Caco-2 (cell line): Measurements from ENCODE around the gene XPOT. TPM values are rescaled to one million over a fixed set of nuclear protein-coding genes. Genes with fewer than 3 reads are reported as not detected.

Experiments
- BruUV-seq: library from RNA; stranded (reverse); fragments of 400-500 nt; replicated peaks from 2 replicates; lab custom pipeline; 2021; lab: Mats Ljungman, UMichigan
- CTCF ChIA-PET: fragments of 300-600 bp; sonication (Branson Sonifier 250); formaldehyde crosslinking; loops from one replicate; lab custom pipeline; 2022; ENCODE audit warnings: antibody characterized with exemption; lab: Charles Lee
- POLR2A ChIA-PET: fragments of 300-600 bp; sonication (Branson Sonifier 250); formaldehyde crosslinking; loops from one replicate; lab custom pipeline; 2022; ENCODE audit warnings: antibody characterized with exemption; lab: Charles Lee
- DNase-seq, 2 experiments: peaks; one replicate each; pipeline versions ENCODE4 v3.0.0 to v3.0.0-alpha.2; 2020 to 2022
- H3K27me3 ChIP-seq: replicated peaks from 2 replicates; pipeline ENCODE4 v1.6.0; 2011; ENCODE audit warnings: low read length; ENCODE audit not compliant: control insufficient read depth, insufficient read depth
- H3K36me3 ChIP-seq: 2 replicates; pipeline ENCODE4 v1.5.1; 2011; ENCODE audit warnings: low read length; ENCODE audit not compliant: control insufficient read depth, insufficient read depth
- H3K4me1 ChIP-seq: fragments of 250-450 bp; sonication (Bioruptor Pico); 2 replicates; pipeline ENCODE4 v1.5.1; 2020; ENCODE audit warnings: mild to moderate bottlenecking
- H3K4me3 ChIP-seq: 2 replicates; pipeline ENCODE4 v1.5.1; 2011; ENCODE audit warnings: low read depth, mild to moderate bottlenecking, control low read depth, low read length
- H3K9me3 ChIP-seq: fragments of 250-450 bp; sonication (Bioruptor Pico); 2 replicates; pipeline ENCODE4 v1.5.1; 2020; ENCODE audit warnings: mild to moderate bottlenecking, moderate library complexity
- H3K27ac Mint-ChIP-seq: one replicate; pipeline ENCODE4 v1.8.0; 2022; ENCODE audit warnings: mixed read lengths; ENCODE audit not compliant: unreplicated experiment
- H3K27me3 Mint-ChIP-seq: one replicate; pipeline ENCODE4 v1.8.0; 2022; ENCODE audit warnings: mixed read lengths; ENCODE audit not compliant: insufficient read depth, unreplicated experiment
- H3K36me3 Mint-ChIP-seq: one replicate; pipeline ENCODE4 v1.8.0; 2022; ENCODE audit warnings: mild to moderate bottlenecking, mixed read lengths; ENCODE audit not compliant: insufficient read depth, unreplicated experiment
- H3K4me1 Mint-ChIP-seq: one replicate; pipeline ENCODE4 v1.8.0; 2022; ENCODE audit warnings: low read depth, mixed read lengths; ENCODE audit not compliant: unreplicated experiment
- H3K4me3 Mint-ChIP-seq: one replicate; pipeline ENCODE4 v1.8.0; 2022; ENCODE audit warnings: mild to moderate bottlenecking, moderate library complexity, mixed read lengths; ENCODE audit not compliant: unreplicated experiment
- H3K9me3 Mint-ChIP-seq: one replicate; pipeline ENCODE4 v1.8.0; 2022; ENCODE audit warnings: mixed read lengths; ENCODE audit not compliant: unreplicated experiment
- intact Hi-C: fragments of 100-400 bp; cut with micrococcal nuclease; formaldehyde crosslinking; loops from one replicate; pipeline ENCODE4 v1.10.0; 2022; ENCODE audit not compliant: unreplicated experiment
- total RNA-seq: library from RNA; stranded (reverse); gene quantifications from 2 replicates; pipeline ENCODE4 v1.2.3, GENCODE V29; 2022
- TF ChIP-seq, protein P1 (sequence below), 2 experiments: fragments of 200-600 bp in 1 of 2; IDR thresholded peaks; 1 replicate in 1 of 2; 2 replicates in 1 of 2; pipeline versions ENCODE4 v1.5.1 to v1.8.0; 2011 to 2022; ENCODE audit warnings: antibody characterized with exemption in 1 of 2, control low read depth in 1 of 2, inconsistent platforms in 1 of 2, low read depth in 1 of 2, low read length in 1 of 2, mild to moderate bottlenecking in 1 of 2, moderate library complexity in 1 of 2; ENCODE audit not compliant: insufficient read depth in 1 of 2, severe bottlenecking in 1 of 2, unreplicated experiment in 1 of 2

Gene XPOT
- total RNA-seq, 1 experiment from 2014 or later = 174 TPM

DNA sequence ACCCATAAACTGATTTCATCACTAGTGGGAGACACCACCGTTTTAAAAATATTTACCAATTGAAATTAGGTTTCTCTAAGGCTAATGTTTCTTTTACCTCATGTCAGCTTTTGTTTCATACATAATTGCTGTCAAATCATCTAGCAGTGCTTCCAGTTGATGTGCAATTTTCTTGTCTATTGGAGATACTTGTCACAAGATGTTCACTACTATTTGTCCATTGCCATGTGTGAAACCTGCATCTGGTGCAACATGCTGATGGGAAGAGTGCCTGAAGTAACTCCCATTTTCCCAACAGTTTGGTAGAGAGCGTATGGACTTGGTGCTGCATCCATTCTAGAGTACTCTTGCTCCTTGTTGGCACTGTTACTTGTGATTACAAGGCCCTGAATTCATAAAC is 9.7 kb downstream of the XPOT start:
- no peak overlapping the region for H3K4me3 ChIP-seq
- intact Hi-C loops = no loop called here
- peaks cover 3% of the 10 kb centered on the region for H3K36me3 ChIP-seq
- Mint-ChIP-seq H3K27ac (no peak overlapping the region), H3K27me3 (no peaks in the 10 kb centered on the region), H3K36me3 (peaks cover 85% of the 10 kb centered on the region), H3K4me3 (no peak overlapping the region), H3K9me3 (no peaks in the 10 kb centered on the region), H3K4me1 (no peaks in the 10 kb centered on the region)
- H3K27me3 ChIP-seq = no peaks in the 10 kb centered on the region
- BruUV-seq = no TSS peak
- no peaks in the 10 kb centered on the region for H3K9me3 ChIP-seq
- ChIA-PET POLR2A (no interaction called here), CTCF (no interaction called here)
- no peak for DNase-seq
- no peaks in the 10 kb centered on the region for H3K4me1 ChIP-seq
- TF ChIP-seq, protein P1, sequence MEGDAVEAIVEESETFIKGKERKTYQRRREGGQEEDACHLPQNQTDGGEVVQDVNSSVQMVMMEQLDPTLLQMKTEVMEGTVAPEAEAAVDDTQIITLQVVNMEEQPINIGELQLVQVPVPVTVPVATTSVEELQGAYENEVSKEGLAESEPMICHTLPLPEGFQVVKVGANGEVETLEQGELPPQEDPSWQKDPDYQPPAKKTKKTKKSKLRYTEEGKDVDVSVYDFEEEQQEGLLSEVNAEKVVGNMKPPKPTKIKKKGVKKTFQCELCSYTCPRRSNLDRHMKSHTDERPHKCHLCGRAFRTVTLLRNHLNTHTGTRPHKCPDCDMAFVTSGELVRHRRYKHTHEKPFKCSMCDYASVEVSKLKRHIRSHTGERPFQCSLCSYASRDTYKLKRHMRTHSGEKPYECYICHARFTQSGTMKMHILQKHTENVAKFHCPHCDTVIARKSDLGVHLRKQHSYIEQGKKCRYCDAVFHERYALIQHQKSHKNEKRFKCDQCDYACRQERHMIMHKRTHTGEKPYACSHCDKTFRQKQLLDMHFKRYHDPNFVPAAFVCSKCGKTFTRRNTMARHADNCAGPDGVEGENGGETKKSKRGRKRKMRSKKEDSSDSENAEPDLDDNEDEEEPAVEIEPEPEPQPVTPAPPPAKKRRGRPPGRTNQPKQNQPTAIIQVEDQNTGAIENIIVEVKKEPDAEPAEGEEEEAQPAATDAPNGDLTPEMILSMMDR (IDR thresholded peaks at IDR 0.05; ENCODE audit: insufficient read depth in 1 of 2, low read depth in 1 of 2, low read length in 1 of 2, severe bottlenecking in 1 of 2, unreplicated experiment in 1 of 2) = no peak

DNA sequence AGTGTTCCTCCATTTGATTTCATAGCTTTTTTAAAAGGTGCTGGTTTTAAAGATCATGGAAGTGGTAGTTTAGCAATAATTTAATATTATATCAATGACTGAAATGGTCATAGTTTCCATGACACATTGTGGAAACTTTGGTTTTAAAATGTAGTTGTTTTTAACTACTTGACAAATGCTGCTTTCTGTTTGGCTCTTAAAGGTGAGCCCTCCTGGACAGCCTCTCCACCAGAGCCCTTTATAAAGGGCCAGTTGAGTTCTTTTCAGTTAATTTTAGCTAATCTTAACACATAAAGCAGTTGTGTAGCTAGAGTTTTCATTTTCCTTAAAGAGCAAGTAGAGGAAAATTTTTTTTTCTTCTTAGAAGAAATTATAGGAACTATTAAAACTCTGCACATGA is 14.0 kb downstream of the XPOT start:
- no peak overlapping the region for H3K4me3 ChIP-seq
- Mint-ChIP-seq H3K27me3 (no peaks in the 10 kb centered on the region), H3K27ac (no peak overlapping the region), H3K4me3 (no peak overlapping the region), H3K9me3 (no peaks in the 10 kb centered on the region), H3K4me1 (no peaks in the 10 kb centered on the region), H3K36me3 (peaks cover 87% of the 10 kb centered on the region)
- H3K36me3 ChIP-seq = no peaks in the 10 kb centered on the region; the same call in none of the 2 replicates
- CTCF ChIA-PET = no interaction called here
- no peak for DNase-seq
- TF ChIP-seq, protein P1 (IDR thresholded peaks at IDR 0.05; ENCODE audit: insufficient read depth in 1 of 2, low read depth in 1 of 2, low read length in 1 of 2, severe bottlenecking in 1 of 2, unreplicated experiment in 1 of 2) = no peak
- no peaks in the 10 kb centered on the region for H3K9me3 ChIP-seq
- BruUV-seq = no TSS peak
- POLR2A ChIA-PET = no interaction called here
- H3K4me1 ChIP-seq = no peaks in the 10 kb centered on the region
- intact Hi-C loops = no loop called here
- no peaks in the 10 kb centered on the region for H3K27me3 ChIP-seq

DNA sequence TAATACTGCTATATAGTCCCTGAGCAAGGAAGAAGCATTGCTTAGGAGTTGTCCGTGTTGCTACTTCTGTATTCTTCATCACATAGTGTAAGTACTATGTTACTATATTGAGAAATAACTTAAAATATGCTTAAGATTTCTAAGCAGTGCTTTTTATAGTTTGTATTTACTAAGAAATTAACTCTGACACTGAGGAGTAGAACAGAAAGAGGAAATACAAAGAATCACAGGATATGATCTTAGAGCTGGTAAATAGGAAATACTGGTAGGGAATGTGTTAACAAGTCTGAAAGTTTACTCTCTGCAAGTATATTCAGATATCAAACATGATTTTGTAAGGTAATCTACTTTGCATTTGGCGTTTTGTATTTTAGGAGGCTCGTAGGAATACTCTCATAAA is 15.5 kb downstream of the XPOT start:
- no peaks in the 10 kb centered on the region for H3K27me3 ChIP-seq
- peaks cover 93% of the 10 kb centered on the region for H3K36me3 Mint-ChIP-seq
- no peaks in the 10 kb centered on the region for H3K4me1 Mint-ChIP-seq
- no peaks in the 10 kb centered on the region; the same call in 1 of the 2 replicates for H3K36me3 ChIP-seq
- no peak overlapping the region for H3K4me3 Mint-ChIP-seq
- no peaks in the 10 kb centered on the region for H3K27me3 Mint-ChIP-seq
- H3K9me3 Mint-ChIP-seq = no peaks in the 10 kb centered on the region
- no TSS peak for BruUV-seq
- ChIA-PET CTCF (no interaction called here), POLR2A (no interaction called here)
- intact Hi-C loops = no loop called here
- no peak overlapping the region for H3K27ac Mint-ChIP-seq
- no peaks in the 10 kb centered on the region for H3K4me1 ChIP-seq
- H3K9me3 ChIP-seq = no peaks in the 10 kb centered on the region
- no peak for DNase-seq
- TF ChIP-seq, protein P1 (IDR thresholded peaks at IDR 0.05; ENCODE audit: insufficient read depth in 1 of 2, low read depth in 1 of 2, low read length in 1 of 2, severe bottlenecking in 1 of 2, unreplicated experiment in 1 of 2) = no peak
- H3K4me3 ChIP-seq = no peak overlapping the region
